D341Med (cell line): ENCODE data around the gene MKKS.
"Not testable (repeated sequence)": the region's sequence is repeated elsewhere in the genome, so short reads cannot be mapped to it uniquely, and the experiment has no call there.

Source experiments
- DNase-seq: peaks from one replicate; pipeline ENCODE4 v3.0.0; 2012; ENCODE audit warnings: low spot score

MKKS gene

GRCh38 chr20:10412591-10413408, 21.2 kb downstream of the MKKS start:
- DNase-seq = no peak

GRCh38 chr20:10411673-10412072, 22.3 kb downstream of the MKKS start:
- no peak for DNase-seq

GRCh38 chr20:10408108-10408813, 25.8 kb downstream of the MKKS start:
- no peak for DNase-seq

GRCh38 chr20:10404959-10405530, 29.0 kb downstream of the MKKS start:
- DNase-seq = no peak

- DNase-seq = no peak
Measured at GRCh38 chr20:10404023-10404628, 29.9 kb downstream of the MKKS start.

GRCh38 chr20:10402938-10403608, 30.9 kb downstream of the MKKS start:
- DNase-seq = no peak

GRCh38 chr20:10398834-10399369, 35.1 kb downstream of the MKKS start:
- no peak for DNase-seq

GRCh38 chr20:10394752-10395151, 39.3 kb downstream of the MKKS start:
- not testable (repeated sequence) for DNase-seq

GRCh38 chr20:10390709-10391108, 43.3 kb downstream of the MKKS start:
- no peak for DNase-seq

- no peak for DNase-seq
Measured at GRCh38 chr20:10388597-10388996, 45.4 kb downstream of the MKKS start.

GRCh38 chr20:10387686-10388085, 46.3 kb downstream of the MKKS start:
- DNase-seq = no peak

- no peak for DNase-seq
Measured at GRCh38 chr20:10385850-10386544, 48.0 kb downstream of the MKKS start.

GRCh38 chr20:10381477-10381876, 52.5 kb downstream of the MKKS start:
- no peak for DNase-seq

GRCh38 chr20:10379761-10380160, 54.3 kb downstream of the MKKS start:
- no peak for DNase-seq

- no peak for DNase-seq
Measured at GRCh38 chr20:10376270-10377075, 57.5 kb downstream of the MKKS start.

GRCh38 chr20:10375191-10375590, 58.8 kb downstream of the MKKS start:
- DNase-seq = no peak

- no peak for DNase-seq
Measured at GRCh38 chr20:10374036-10374435, 60.0 kb downstream of the MKKS start.

GRCh38 chr20:10371467-10371866, 62.6 kb downstream of the MKKS start:
- DNase-seq = no peak

GRCh38 chr20:10370091-10370887, 63.7 kb downstream of the MKKS start:
- no peak for DNase-seq

GRCh38 chr20:10369723-10370090, 64.3 kb downstream of the MKKS start:
- no peak for DNase-seq
